IMR-90 (cell line): Measurements from ENCODE around the gene ZNF296. TPM values are rescaled to one million over a fixed set of nuclear protein-coding genes. Genes with fewer than 3 reads are reported as not detected.

Experiments used
- ATAC-seq: fragments of 200-7000 bp; cut with Tn5 transposase; 2 replicates; pipeline ENCODE4 v1.9.1; 2020; ENCODE audit warnings: low read depth, mild to moderate bottlenecking, moderate library complexity
- BruUV-seq: library from RNA; stranded (reverse); fragments of 400-500 nt; replicated peaks from 2 replicates; lab custom pipeline; 2021; lab: Mats Ljungman, UMichigan
- CTCF ChIA-PET: fragments of 300-600 bp; formaldehyde crosslinking; extraction: SDS; loops from one replicate; lab custom pipeline; 2021; ENCODE audit warnings: antibody characterized with exemption; lab: Yijun Ruan, JAX
- POLR2A ChIA-PET: fragments of 300-600 bp; sonication (Branson Sonifier 250); formaldehyde crosslinking; loops from one replicate; lab custom pipeline; 2022; ENCODE audit warnings: antibody characterized with exemption; ENCODE audit not compliant: unreplicated experiment; lab: Charles Lee
- DNase-seq: peaks from one replicate; pipeline ENCODE4 v3.0.0; 2013
- H2AFZ ChIP-seq: replicated peaks from 2 replicates; pipeline ENCODE3; 2013; ENCODE audit warnings: low read length, mild to moderate bottlenecking; ENCODE audit not compliant: poor library complexity
- H2AK5ac ChIP-seq: 2 replicates; pipeline ENCODE4 v1.6.1; 2013; ENCODE audit warnings: low read depth, low read length, inconsistent platforms
- H2AK9ac ChIP-seq: replicated peaks from 2 replicates; pipeline ENCODE3; 2013; ENCODE audit warnings: mild to moderate bottlenecking, low read depth, low read length, moderate library complexity; ENCODE audit not compliant: poor library complexity
- H2BK120ac ChIP-seq: 2 replicates; pipeline ENCODE4 v1.6.1; 2013; ENCODE audit warnings: low read depth, low read length, inconsistent platforms
- H2BK15ac ChIP-seq: 3 replicates; pipeline ENCODE4 v1.6.1; 2013; ENCODE audit warnings: low read depth, low read length, inconsistent platforms
- H2BK20ac ChIP-seq: 2 replicates; pipeline ENCODE4 v1.6.1; 2013; ENCODE audit warnings: low read depth, mild to moderate bottlenecking, inconsistent platforms, low read length, moderate library complexity
- H2BK5ac ChIP-seq: 2 replicates; pipeline ENCODE4 v1.6.1; 2013; ENCODE audit warnings: mild to moderate bottlenecking, low read depth, low read length, inconsistent platforms; ENCODE audit not compliant: poor library complexity, severe bottlenecking
- H3K14ac ChIP-seq: replicated peaks from 2 replicates; pipeline ENCODE4 v1.6.1; 2013; ENCODE audit warnings: low read depth, low read length, inconsistent platforms
- H3K18ac ChIP-seq: 2 replicates; pipeline ENCODE4 v1.6.1; 2013; ENCODE audit warnings: low read depth, low read length, control low read depth
- H3K23ac ChIP-seq: 2 replicates; pipeline ENCODE4 v1.6.1; 2013; ENCODE audit warnings: low read depth, low read length, inconsistent platforms
- H3K27ac ChIP-seq: 2 replicates; pipeline ENCODE4 v1.5.1; 2013; ENCODE audit warnings: mild to moderate bottlenecking, control low read depth, low read length; ENCODE audit not compliant: insufficient read depth
- H3K27me3 ChIP-seq: 2 replicates; pipeline ENCODE4 v1.6.1; 2013; ENCODE audit warnings: low read length; ENCODE audit not compliant: control insufficient read depth, insufficient read depth
- H3K36me3 ChIP-seq: 2 replicates; pipeline ENCODE4 v1.6.1; 2013; ENCODE audit warnings: low read length, mixed read lengths; ENCODE audit not compliant: control insufficient read depth, insufficient read depth
- H3K4ac ChIP-seq: 2 replicates; pipeline ENCODE4 v1.6.1; 2013; ENCODE audit warnings: low read depth, low read length, inconsistent platforms
- H3K4me1 ChIP-seq: 2 replicates; pipeline ENCODE4 v1.6.1; 2013; ENCODE audit warnings: low read length, mixed read lengths; ENCODE audit not compliant: control insufficient read depth, insufficient read depth
- H3K4me2 ChIP-seq: 2 replicates; pipeline ENCODE4 v1.6.1; 2013; ENCODE audit warnings: low read depth, mild to moderate bottlenecking, control low read depth, low read length, moderate library complexity
- H3K4me3 ChIP-seq: 2 replicates; pipeline ENCODE4 v1.5.1; 2013; ENCODE audit warnings: low read depth, mild to moderate bottlenecking, control low read depth, low read length, moderate library complexity; ENCODE audit not compliant: insufficient read depth
- H3K56ac ChIP-seq: 2 replicates; pipeline ENCODE4 v1.6.1; 2013; ENCODE audit warnings: low read length, inconsistent platforms; ENCODE audit not compliant: insufficient read depth; ENCODE audit errors: extremely low read depth
- H3K79me1 ChIP-seq, 2 experiments: 2 replicates each; pipeline ENCODE4 v1.6.1; 2013; ENCODE audit warnings: low read length in 2 of 2, inconsistent platforms in 1 of 2, low read depth in 1 of 2
- H3K9ac ChIP-seq: 2 replicates; pipeline ENCODE4 v1.6.1; 2013; ENCODE audit warnings: low read depth, low read length, control low read depth
- H3K9me1 ChIP-seq: 2 replicates; pipeline ENCODE4 v1.6.1; 2013; ENCODE audit warnings: low read length, inconsistent platforms; ENCODE audit not compliant: insufficient read depth
- H3K9me3 ChIP-seq: 2 replicates; pipeline ENCODE4 v1.6.1; 2013; ENCODE audit warnings: low read length; ENCODE audit not compliant: control insufficient read depth, insufficient read depth
- H4K20me1 ChIP-seq: 2 replicates; pipeline ENCODE4 v1.6.1; 2013; ENCODE audit warnings: low read length, inconsistent platforms; ENCODE audit not compliant: insufficient read depth
- H4K5ac ChIP-seq: 2 replicates; pipeline ENCODE4 v1.6.1; 2013; ENCODE audit warnings: mild to moderate bottlenecking, low read depth, low read length, control low read depth
- H4K8ac ChIP-seq, 2 experiments: 2 replicates each; pipeline ENCODE4 v1.6.1; 2013; ENCODE audit warnings: low read depth in 2 of 2, low read length in 2 of 2, control low read depth in 1 of 2, inconsistent platforms in 1 of 2
- H4K91ac ChIP-seq: 2 replicates; pipeline ENCODE4 v1.6.1; 2013; ENCODE audit warnings: low read depth, low read length, inconsistent platforms; ENCODE audit not compliant: insufficient read depth
- BHLHE40 ChIP-seq: fragments of 150-350 bp; IDR thresholded peaks from 2 replicates; pipeline ENCODE4 v1.6.1; 2016; ENCODE audit warnings: mild to moderate bottlenecking, low read depth, low read length
- CEBPB ChIP-seq: IDR thresholded peaks from 2 replicates; pipeline ENCODE4 v1.6.1; 2012; ENCODE audit warnings: low read depth, low read length, improper control_type of control experiment
- CHD1 ChIP-seq: IDR thresholded peaks from 2 replicates; pipeline ENCODE4 v1.6.1; 2012; ENCODE audit warnings: low read depth, low read length, improper control_type of control experiment
- CTCF ChIP-seq: conservative IDR thresholded peaks from 2 replicates; pipeline ENCODE4 v1.5.1; 2012; ENCODE audit warnings: mild to moderate bottlenecking, low read depth, low read length, improper control_type of control experiment
- ELK1 ChIP-seq: fragments of 150-350 bp; IDR thresholded peaks from 2 replicates; pipeline ENCODE4 v1.6.1; 2016; ENCODE audit warnings: low read depth, mild to moderate bottlenecking, low read length, moderate library complexity, borderline replicate concordance
- FOS ChIP-seq: fragments of 150-350 bp; IDR thresholded peaks from 2 replicates; pipeline ENCODE4 v1.6.1; 2016; ENCODE audit warnings: low read depth, low read length
- MAFK ChIP-seq: IDR thresholded peaks from 2 replicates; pipeline ENCODE4 v1.6.1; 2012; ENCODE audit warnings: low read depth, low read length, improper control_type of control experiment
- MAZ ChIP-seq: IDR thresholded peaks from 2 replicates; pipeline ENCODE4 v1.6.1; 2012; ENCODE audit warnings: low read depth, mild to moderate bottlenecking, low read length, improper control_type of control experiment, moderate library complexity, borderline replicate concordance
- MXI1 ChIP-seq: IDR thresholded peaks from 2 replicates; pipeline ENCODE4 v1.6.1; 2012; ENCODE audit warnings: low read depth, mild to moderate bottlenecking, low read length, moderate library complexity, borderline replicate concordance
- NFE2L2 ChIP-seq: fragments of 150-350 bp; IDR thresholded peaks from 2 replicates; pipeline ENCODE4 v1.6.1; 2016; ENCODE audit warnings: low read depth, mild to moderate bottlenecking, low read length
- POLR2A ChIP-seq: IDR thresholded peaks from 2 replicates; pipeline ENCODE4 v1.6.1; 2012; ENCODE audit warnings: mild to moderate bottlenecking, low read depth, low read length
- RAD21 ChIP-seq: IDR thresholded peaks from 2 replicates; pipeline ENCODE4 v1.6.1; 2012; ENCODE audit warnings: low read length, improper control_type of control experiment
- RFX5 ChIP-seq: IDR thresholded peaks from 2 replicates; pipeline ENCODE4 v1.8.0; 2012; ENCODE audit warnings: low read depth, mild to moderate bottlenecking, low read length, moderate library complexity
- SMC3 ChIP-seq: fragments of 150-350 bp; IDR thresholded peaks from 2 replicates; pipeline ENCODE4 v1.6.1; 2016; ENCODE audit warnings: low read depth, mild to moderate bottlenecking, antibody characterized with exemption, low read length, moderate library complexity
- USF2 ChIP-seq: fragments of 150-350 bp; IDR thresholded peaks from 2 replicates; pipeline ENCODE4 v1.6.1; 2017; ENCODE audit warnings: mild to moderate bottlenecking, antibody characterized with exemption, low read length, low read depth
- WGBS, 2 experiments: methylation state at CpG; one replicate each; pipeline versions ENCODE4 v1.1.5 to v1.1.7; 2013; ENCODE audit warnings: missing lambda C conversion rate in 2 of 2; ENCODE audit not compliant: insufficient read length in 1 of 2; ENCODE audit errors: extremely low coverage in 2 of 2; 5-methylcytosine and 5-hydroxymethylcytosine counted together
- dilution Hi-C: fragments of 300-500 bp; cut with HindIII; formaldehyde crosslinking; loops from one replicate; pipeline ENCODE4 v1.14.3; 2018; ENCODE audit warnings: low sequenced_read_pairs; ENCODE audit not compliant: unreplicated experiment
- in situ Hi-C: fragments of 300-500 bp; cut with MboI; formaldehyde crosslinking; loops from 3 replicates; pipeline ENCODE4 v1.14.3; 2019; ENCODE audit warnings: low sequenced_read_pairs, inconsistent platforms, mixed read lengths
- intact Hi-C: fragments of 100-400 bp; cut with micrococcal nuclease; formaldehyde crosslinking; loops from 2 replicates; pipeline ENCODE4 v1.10.0; 2022
- polyA plus RNA-seq, 3 experiments: library from polyadenylated mRNA; depleted of rRNA; stranded (reverse); fragments of >200 nt; gene quantifications; 2 replicates each; pipeline ENCODE4 v1.2.3, GENCODE V29; 2012; ENCODE audit warnings: low replicate concordance in 1 of 3
- total RNA-seq: library from RNA; depleted of rRNA; stranded (reverse); fragments of >200 nt; gene quantifications from 2 replicates; pipeline ENCODE4 v1.2.3, GENCODE V29; 2012

The ZNF296 gene
- total and polyA plus RNA-seq, 2 of the 4 experiments (the other 2 are of a cell fraction), result 0.10 TPM; not detected in 1

GRCh38 chr19:45063851-45064801 is 12.2 kb downstream of the ZNF296 start:
- Histone ChIP-seq H4K5ac (no peak overlapping the region), H3K9ac (no peak overlapping the region), H2BK120ac (no peak overlapping the region), H3K4me1 (no peaks in the 10 kb centered on the region), H3K4ac (no peak overlapping the region), H2BK20ac (no peak overlapping the region), H3K56ac (no peak overlapping the region), H2BK15ac (no peak overlapping the region), H3K23ac (no peak overlapping the region), H3K9me3 (no peaks in the 10 kb centered on the region), H2AK5ac (no peak overlapping the region), H3K4me2 (no peak overlapping the region), H3K9me1 (no peaks in the 10 kb centered on the region), H2BK5ac (no peak overlapping the region), H4K8ac (no peak overlapping the region), H2AK9ac (no peak overlapping the region), H3K36me3 (peaks cover 73% of the 10 kb centered on the region), H2AFZ (no peak overlapping the region), H3K27me3 (no peaks in the 10 kb centered on the region), H4K20me1 (peaks cover 16% of the 10 kb centered on the region), H3K14ac (no peak overlapping the region), H3K18ac (no peak overlapping the region), H3K4me3 (no peak overlapping the region), H4K91ac (no peak overlapping the region), H3K27ac (no peak overlapping the region), H3K79me1 (peaks cover 16 to 35% of the 10 kb centered on the region in 2 experiments)
- no TSS peak for BruUV-seq
- no peak for DNase-seq
- TF ChIP-seq CHD1 (no peak), SMC3 (no peak), CEBPB (no peak), CTCF (no peak), FOS (no peak), ELK1 (no peak), NFE2L2 (no peak), MAFK (no peak), MAZ (no peak), RFX5 (no peak), BHLHE40 (no peak), RAD21 (no peak), USF2 (no peak), POLR2A (no peak), MXI1 (no peak)
- intact Hi-C loops (no loop called here), in situ Hi-C loops (no loop called here), dilution Hi-C loops (no loop called here)
- ChIA-PET POLR2A (no interaction called here), CTCF (no interaction called here)
- 95% methylated on average over 41 of the region's 85 CpGs; no CpG with 5 or more reads in 1 of the 2 experiments for WGBS, 2 experiments
- ATAC-seq, result no peak
